Neural progenitor cell (in vitro differentiated cells): ENCODE measurements around the gene MUC12. TPM values are rescaled to one million over a fixed set of nuclear protein-coding genes. Genes with fewer than 3 reads are reported as not detected.

ENCODE experiments used
- DNase-seq: peaks from one replicate; pipeline ENCODE4 v3.0.0-alpha.2; 2016; ENCODE audit warnings: low spot score
- H2AFZ ChIP-seq: fragments of 200-600 bp; sonication (generic); replicated peaks from 2 replicates; pipeline ENCODE4 v1.6.1; 2016; ENCODE audit warnings: antibody characterized with exemption
- H3F3A ChIP-seq: fragments of 200-600 bp; sonication (generic); 2 replicates; pipeline ENCODE4 v1.6.1; 2016; ENCODE audit warnings: antibody characterized with exemption, low read depth
- H3K27ac ChIP-seq: fragments of 200-600 bp; sonication (generic); 2 replicates; pipeline ENCODE4 v1.5.1; 2016; ENCODE audit warnings: mild to moderate bottlenecking
- H3K27me3 ChIP-seq: fragments of 200-600 bp; sonication (generic); 2 replicates; pipeline ENCODE4 v1.6.1; 2016; ENCODE audit warnings: mild to moderate bottlenecking, moderate library complexity
- H3K36me3 ChIP-seq: fragments of 200-600 bp; sonication (generic); 2 replicates; pipeline ENCODE4 v1.5.1; 2016
- H3K4me1 ChIP-seq: fragments of 200-600 bp; sonication (generic); 2 replicates; pipeline ENCODE4 v1.6.1; 2016; ENCODE audit warnings: mixed run types
- H3K4me2 ChIP-seq: fragments of 200-600 bp; sonication (generic); 2 replicates; pipeline ENCODE4 v1.6.1; 2016
- H3K4me3 ChIP-seq: fragments of 200-600 bp; sonication (generic); 2 replicates; pipeline ENCODE4 v1.5.1; 2016
- H3K79me2 ChIP-seq: fragments of 200-600 bp; sonication (generic); 2 replicates; pipeline ENCODE4 v1.6.1; 2016; ENCODE audit warnings: low read depth
- H3K9ac ChIP-seq: fragments of 200-600 bp; sonication (generic); 2 replicates; pipeline ENCODE4 v1.6.1; 2016
- H3K9me3 ChIP-seq: fragments of 200-600 bp; sonication (generic); 2 replicates; pipeline ENCODE4 v1.5.1; 2016; ENCODE audit warnings: low read depth
- H4K20me1 ChIP-seq: fragments of 200-600 bp; sonication (generic); 2 replicates; pipeline ENCODE4 v1.6.1; 2016; ENCODE audit warnings: low read depth
- H3K27ac Mint-ChIP-seq: 3 replicates; pipeline ENCODE4 v1.8.0; 2021; ENCODE audit warnings: mixed read lengths
- H3K27me3 Mint-ChIP-seq: 2 replicates; pipeline ENCODE4 v1.8.0; 2022; ENCODE audit warnings: low read depth, mild to moderate bottlenecking, inconsistent platforms, moderate library complexity, mixed read lengths; ENCODE audit not compliant: insufficient read depth
- H3K36me3 Mint-ChIP-seq: 3 replicates; pipeline ENCODE4 v1.8.0; 2021; ENCODE audit warnings: mixed read lengths
- H3K4me1 Mint-ChIP-seq: 3 replicates; pipeline ENCODE4 v1.8.0; 2021; ENCODE audit warnings: mixed read lengths
- H3K4me3 Mint-ChIP-seq: 3 replicates; pipeline ENCODE4 v1.8.0; 2021; ENCODE audit warnings: mild to moderate bottlenecking, moderate library complexity, mixed read lengths
- H3K9me3 Mint-ChIP-seq: 3 replicates; pipeline ENCODE4 v1.8.0; 2020; ENCODE audit warnings: mixed read lengths
- CTCF ChIP-seq: fragments of 200-600 bp; sonication (generic); IDR thresholded peaks from 2 replicates; pipeline ENCODE4 v1.5.1; 2017; ENCODE audit warnings: antibody characterized with exemption, mild to moderate bottlenecking
- EZH2 ChIP-seq: fragments of 200-600 bp; sonication (generic); IDR thresholded peaks from 2 replicates; pipeline ENCODE4 v1.6.1; 2017; ENCODE audit warnings: antibody characterized with exemption, mild to moderate bottlenecking, moderate library complexity
- EZH2phosphoT487 ChIP-seq: fragments of 200-600 bp; sonication (generic); IDR thresholded peaks from 2 replicates; pipeline ENCODE4 v1.6.1; 2017; ENCODE audit warnings: antibody characterized with exemption
- total RNA-seq: library from RNA; depleted of rRNA; stranded (reverse); fragments of >200 nt; gene quantifications from 2 replicates; pipeline ENCODE4 v1.2.3, GENCODE V29; 2015; ENCODE audit warnings: low replicate concordance

Gene MUC12
- total RNA-seq, 1 donor from 2014 or later: not detected

GRCh38 chr7:100971111-100972001, 2.0 kb downstream of the MUC12 start:
- Histone ChIP-seq H2AFZ (no peak overlapping the region), H3K4me1 (peaks cover 5% of the 10 kb centered on the region), H3F3A (peaks cover 10% of the 10 kb centered on the region), H3K79me2 (no peaks in the 10 kb centered on the region), H3K27ac (no peak overlapping the region), H3K9ac (no peak overlapping the region), H3K4me3 (no peak overlapping the region), H3K4me2 (no peak overlapping the region), H3K9me3 (no peaks in the 10 kb centered on the region), H3K27me3 (peaks cover 27% of the 10 kb centered on the region), H4K20me1 (peaks cover 8% of the 10 kb centered on the region), H3K36me3 (no peaks in the 10 kb centered on the region)
- Mint-ChIP-seq H3K9me3 (peaks cover 6% of the 10 kb centered on the region), H3K4me3 (no peak overlapping the region), H3K27ac (no peak overlapping the region), H3K36me3 (no peaks in the 10 kb centered on the region), H3K27me3 (peaks cover 50% of the 10 kb centered on the region), H3K4me1 (peaks cover 16% of the 10 kb centered on the region)
- DNase-seq: no peak
- TF ChIP-seq EZH2 (no peak), EZH2phosphoT487 (no peak), CTCF (no peak)

GRCh38 chr7:100972002-100972347, 2.6 kb downstream of the MUC12 start:
- H3K9me3 Mint-ChIP-seq: peaks cover 8% of the 10 kb centered on the region
- H3K27me3 Mint-ChIP-seq: peaks cover 45% of the 10 kb centered on the region
- H3K27me3 ChIP-seq: peaks cover 21% of the 10 kb centered on the region
- no peak overlapping the region for H3K27ac Mint-ChIP-seq
- no peak overlapping the region for H3K4me2 ChIP-seq
- H3F3A ChIP-seq: peaks cover 5% of the 10 kb centered on the region
- no peaks in the 10 kb centered on the region for H3K9me3 ChIP-seq
- DNase-seq: no peak
- peaks cover 13% of the 10 kb centered on the region for H3K4me1 Mint-ChIP-seq
- TF ChIP-seq EZH2phosphoT487: no peak
- TF ChIP-seq CTCF: no peak
- no peak for TF ChIP-seq EZH2
- no peaks in the 10 kb centered on the region for H3K36me3 Mint-ChIP-seq
- no peak overlapping the region for H3K27ac ChIP-seq
- no peaks in the 10 kb centered on the region for H3K4me1 ChIP-seq
- no peaks in the 10 kb centered on the region for H3K36me3 ChIP-seq
- H3K4me3 ChIP-seq: no peak overlapping the region
- no peak overlapping the region for H3K9ac ChIP-seq
- H3K4me3 Mint-ChIP-seq: no peak overlapping the region
- peaks cover 3% of the 10 kb centered on the region for H4K20me1 ChIP-seq
- H3K79me2 ChIP-seq: no peaks in the 10 kb centered on the region
- no peak overlapping the region for H2AFZ ChIP-seq

- Histone ChIP-seq H3K36me3 (no peaks in the 10 kb centered on the region), H3K9ac (no peak overlapping the region), H3K4me1 (no peaks in the 10 kb centered on the region), H3K79me2 (no peaks in the 10 kb centered on the region), H2AFZ (no peak overlapping the region), H3K4me2 (no peak overlapping the region), H3K27me3 (peaks cover under 1% of the 10 kb centered on the region), H3K27ac (no peak overlapping the region), H4K20me1 (no peaks in the 10 kb centered on the region), H3F3A (no peaks in the 10 kb centered on the region), H3K4me3 (no peak overlapping the region), H3K9me3 (no peaks in the 10 kb centered on the region)
- H3K27ac Mint-ChIP-seq: no peak overlapping the region
- peaks cover 26% of the 10 kb centered on the region for H3K27me3 Mint-ChIP-seq
- H3K36me3 Mint-ChIP-seq: no peaks in the 10 kb centered on the region
- TF ChIP-seq EZH2phosphoT487: no peak
- no peak for TF ChIP-seq CTCF
- TF ChIP-seq EZH2: no peak
- DNase-seq: no peak
- H3K4me3 Mint-ChIP-seq: no peak overlapping the region
- H3K9me3 Mint-ChIP-seq: peaks cover 8% of the 10 kb centered on the region
- peaks cover 3% of the 10 kb centered on the region for H3K4me1 Mint-ChIP-seq
Observed at GRCh38 chr7:100974021-100974420, 4.7 kb downstream of the MUC12 start.
